ENCODE data around the gene BICDL1. TPM values are rescaled to one million over a fixed set of nuclear protein-coding genes. Genes with fewer than 3 reads are reported as not detected.

BICDL1 gene
- total RNA-seq, 1 donor from 2014 or later: not detected

DNA sequence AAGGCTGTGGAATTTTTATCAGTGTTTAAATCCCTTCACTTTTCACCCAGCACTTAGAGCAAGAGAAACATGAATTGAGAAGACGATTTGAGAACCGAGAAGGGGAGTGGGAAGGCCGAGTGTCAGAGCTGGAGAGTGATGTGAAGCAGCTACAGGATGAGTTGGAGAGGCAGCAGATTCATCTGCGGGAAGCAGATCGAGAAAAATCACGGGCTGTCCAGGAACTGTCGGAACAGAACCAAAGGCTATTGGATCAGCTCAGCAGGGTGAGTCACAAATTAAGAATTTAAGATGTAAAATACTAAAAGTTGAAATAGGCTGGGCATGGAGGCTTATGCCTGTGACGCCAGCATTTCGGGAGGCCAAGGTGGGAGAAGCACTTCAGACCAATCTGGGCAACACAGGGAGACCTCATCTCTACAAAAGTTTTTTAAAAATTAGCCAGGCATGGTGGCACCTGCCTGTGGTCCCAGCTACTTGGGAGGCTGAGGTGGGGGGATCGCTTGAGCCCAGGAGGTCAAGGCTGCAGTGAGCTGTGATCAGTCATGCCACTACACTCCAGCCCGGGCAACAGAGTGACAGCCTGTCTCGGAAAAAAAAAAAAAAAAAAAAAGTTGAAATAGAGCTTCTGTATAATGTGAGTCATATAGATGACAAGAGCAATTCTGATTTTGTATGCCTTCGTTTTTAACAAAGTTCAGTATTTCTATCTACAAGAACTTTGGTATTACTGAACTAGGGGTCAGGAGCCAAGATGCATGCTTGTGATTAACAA is 9.6 kb downstream of the BICDL1 start:
- Mint-ChIP-seq H3K9me3 (ENCODE audit: unreplicated experiment) (no peaks in the 10 kb centered on the region), H3K4me1 (ENCODE audit: unreplicated experiment) (no peaks in the 10 kb centered on the region), H3K27me3 (ENCODE audit: unreplicated experiment) (peaks cover 33% of the 10 kb centered on the region), H3K27ac (ENCODE audit: unreplicated experiment) (no peak overlapping the region), H3K36me3 (ENCODE audit: unreplicated experiment) (no peaks in the 10 kb centered on the region), H3K4me3 (ENCODE audit: unreplicated experiment) (no peak overlapping the region)
- no peak for DNase-seq (ENCODE audit: extremely low spot score, unreplicated experiment)
- TF ChIP-seq, protein P1, sequence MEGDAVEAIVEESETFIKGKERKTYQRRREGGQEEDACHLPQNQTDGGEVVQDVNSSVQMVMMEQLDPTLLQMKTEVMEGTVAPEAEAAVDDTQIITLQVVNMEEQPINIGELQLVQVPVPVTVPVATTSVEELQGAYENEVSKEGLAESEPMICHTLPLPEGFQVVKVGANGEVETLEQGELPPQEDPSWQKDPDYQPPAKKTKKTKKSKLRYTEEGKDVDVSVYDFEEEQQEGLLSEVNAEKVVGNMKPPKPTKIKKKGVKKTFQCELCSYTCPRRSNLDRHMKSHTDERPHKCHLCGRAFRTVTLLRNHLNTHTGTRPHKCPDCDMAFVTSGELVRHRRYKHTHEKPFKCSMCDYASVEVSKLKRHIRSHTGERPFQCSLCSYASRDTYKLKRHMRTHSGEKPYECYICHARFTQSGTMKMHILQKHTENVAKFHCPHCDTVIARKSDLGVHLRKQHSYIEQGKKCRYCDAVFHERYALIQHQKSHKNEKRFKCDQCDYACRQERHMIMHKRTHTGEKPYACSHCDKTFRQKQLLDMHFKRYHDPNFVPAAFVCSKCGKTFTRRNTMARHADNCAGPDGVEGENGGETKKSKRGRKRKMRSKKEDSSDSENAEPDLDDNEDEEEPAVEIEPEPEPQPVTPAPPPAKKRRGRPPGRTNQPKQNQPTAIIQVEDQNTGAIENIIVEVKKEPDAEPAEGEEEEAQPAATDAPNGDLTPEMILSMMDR (IDR thresholded peaks at IDR 0.05): no peak

DNA sequence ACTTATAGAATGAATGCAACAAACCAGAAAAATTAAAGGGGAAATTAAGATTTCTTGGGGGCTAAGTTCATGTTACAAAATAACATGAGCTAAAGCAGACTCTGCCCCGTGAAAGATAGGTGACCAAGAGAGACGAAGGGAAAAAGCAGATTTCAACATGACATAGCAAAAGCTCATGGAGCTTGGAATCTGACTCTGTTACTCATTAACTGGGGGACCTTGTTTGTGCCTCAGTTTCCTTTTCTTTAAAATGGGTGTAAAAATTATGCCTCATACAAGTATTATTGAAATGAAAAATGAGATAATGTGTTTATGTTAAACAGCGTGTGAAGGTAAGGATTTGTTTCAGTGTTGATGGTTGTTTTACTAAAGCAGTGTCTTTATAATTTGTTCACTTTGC is 11.5 kb downstream of the BICDL1 start:
- Mint-ChIP-seq H3K27me3 (ENCODE audit: unreplicated experiment) (peaks cover 27% of the 10 kb centered on the region), H3K4me1 (ENCODE audit: unreplicated experiment) (no peaks in the 10 kb centered on the region), H3K27ac (ENCODE audit: unreplicated experiment) (no peak overlapping the region), H3K4me3 (ENCODE audit: unreplicated experiment) (no peak overlapping the region), H3K9me3 (ENCODE audit: unreplicated experiment) (no peaks in the 10 kb centered on the region), H3K36me3 (ENCODE audit: unreplicated experiment) (no peaks in the 10 kb centered on the region)
- DNase-seq (ENCODE audit: extremely low spot score, unreplicated experiment): no peak
- TF ChIP-seq, protein P1 (IDR thresholded peaks at IDR 0.05): no peak

DNA sequence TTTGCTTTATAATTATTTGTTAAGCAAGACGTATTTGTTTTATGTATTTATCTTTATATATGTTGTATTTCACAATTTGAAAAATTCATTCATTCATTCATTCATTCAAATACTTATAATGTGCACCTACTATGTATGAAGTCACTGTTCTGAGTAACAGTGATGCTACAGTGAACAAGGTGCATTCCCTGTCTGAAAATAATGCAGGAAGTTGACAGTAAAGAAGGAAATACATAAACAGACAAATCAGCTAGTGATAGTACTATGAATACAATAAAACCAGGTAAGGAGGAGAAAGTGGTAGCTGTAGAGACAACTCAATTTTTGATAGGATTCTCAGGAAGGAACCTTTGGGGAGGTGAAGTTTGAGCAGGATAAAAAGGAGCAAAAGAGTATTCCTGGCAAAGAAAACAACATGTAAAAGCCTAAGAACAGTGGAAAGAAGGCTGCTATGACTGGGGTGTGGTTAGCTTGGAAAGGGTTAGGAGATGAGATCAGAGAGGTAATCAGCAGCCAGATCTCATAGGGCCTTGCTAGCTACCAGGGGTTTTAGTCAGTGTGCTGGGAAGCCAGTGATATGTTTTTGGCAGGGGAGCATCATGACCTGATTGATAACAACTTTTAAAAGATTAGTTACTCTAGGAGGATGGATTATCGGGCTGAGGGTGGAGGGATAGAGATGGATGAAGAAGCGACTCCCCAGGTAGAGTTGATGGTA is 17.4 kb downstream of the BICDL1 start:
- H3K4me3 Mint-ChIP-seq (ENCODE audit: unreplicated experiment): no peak overlapping the region
- H3K27ac Mint-ChIP-seq (ENCODE audit: unreplicated experiment): no peak overlapping the region
- no peaks in the 10 kb centered on the region for H3K36me3 Mint-ChIP-seq (ENCODE audit: unreplicated experiment)
- no peaks in the 10 kb centered on the region for H3K4me1 Mint-ChIP-seq (ENCODE audit: unreplicated experiment)
- H3K27me3 Mint-ChIP-seq (ENCODE audit: unreplicated experiment): peaks cover 10% of the 10 kb centered on the region
- TF ChIP-seq, protein P1 (IDR thresholded peaks at IDR 0.05): no peak
- DNase-seq (ENCODE audit: extremely low spot score, unreplicated experiment): no peak
- H3K9me3 Mint-ChIP-seq (ENCODE audit: unreplicated experiment): no peaks in the 10 kb centered on the region

DNA sequence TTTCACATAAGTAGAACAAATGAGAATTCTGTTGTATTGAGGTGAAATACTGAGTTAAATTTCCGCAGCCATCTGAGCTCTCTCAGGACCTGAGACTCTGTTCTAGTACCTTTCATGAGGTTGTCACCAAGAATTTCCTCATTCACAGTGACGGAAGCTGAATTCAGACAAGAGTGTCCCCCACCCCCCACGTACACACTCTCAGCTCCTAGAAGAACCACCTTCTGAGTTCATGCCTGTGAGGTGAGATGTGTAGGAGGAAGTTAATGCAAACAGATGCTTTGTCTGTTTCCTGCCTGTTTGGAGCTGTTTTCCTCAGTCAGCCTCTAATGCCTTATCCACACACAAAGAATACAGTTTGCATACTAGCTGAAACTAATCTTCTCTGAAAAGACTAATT is 18.2 kb downstream of the BICDL1 start:
- Mint-ChIP-seq H3K4me3 (ENCODE audit: unreplicated experiment) (no peak overlapping the region), H3K27ac (ENCODE audit: unreplicated experiment) (no peak overlapping the region), H3K27me3 (ENCODE audit: unreplicated experiment) (peaks cover 12% of the 10 kb centered on the region), H3K4me1 (ENCODE audit: unreplicated experiment) (no peaks in the 10 kb centered on the region), H3K36me3 (ENCODE audit: unreplicated experiment) (no peaks in the 10 kb centered on the region), H3K9me3 (ENCODE audit: unreplicated experiment) (no peaks in the 10 kb centered on the region)
- TF ChIP-seq, protein P1 (IDR thresholded peaks at IDR 0.05): no peak
- no peak for DNase-seq (ENCODE audit: extremely low spot score, unreplicated experiment)

DNA sequence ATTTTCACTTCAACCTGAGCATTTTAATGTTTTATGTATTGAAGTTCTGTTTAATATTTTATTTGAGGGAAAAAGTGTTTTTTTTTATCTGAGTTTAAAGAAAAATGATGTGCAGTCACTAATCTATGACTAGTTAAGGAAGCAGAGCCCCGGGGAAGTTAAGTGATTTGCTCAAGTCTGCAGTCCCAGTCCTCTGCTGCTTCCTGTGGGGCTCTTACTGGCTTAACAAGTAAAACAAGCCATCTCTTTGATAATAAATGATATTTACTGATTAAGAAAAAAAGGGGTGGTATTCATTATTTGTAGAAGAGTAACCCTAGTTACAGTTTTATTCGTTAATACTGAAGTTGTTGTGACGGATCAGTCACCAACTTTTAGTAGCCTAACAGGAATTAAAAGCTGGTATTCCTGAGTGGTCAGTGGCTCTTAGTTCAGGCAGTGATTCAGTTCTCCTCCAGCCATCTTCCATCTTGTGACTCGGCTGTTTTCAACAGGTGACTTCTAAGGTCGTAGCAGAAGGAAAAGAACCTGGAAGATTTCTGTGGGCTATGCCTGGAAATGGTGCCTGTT is 21.7 kb downstream of the BICDL1 start:
- Mint-ChIP-seq H3K27me3 (ENCODE audit: unreplicated experiment) (peaks cover 22% of the 10 kb centered on the region), H3K9me3 (ENCODE audit: unreplicated experiment) (no peaks in the 10 kb centered on the region), H3K4me1 (ENCODE audit: unreplicated experiment) (no peaks in the 10 kb centered on the region), H3K27ac (ENCODE audit: unreplicated experiment) (no peak overlapping the region), H3K36me3 (ENCODE audit: unreplicated experiment) (no peaks in the 10 kb centered on the region), H3K4me3 (ENCODE audit: unreplicated experiment) (no peak overlapping the region)
- TF ChIP-seq, protein P1 (IDR thresholded peaks at IDR 0.05): no peak
- DNase-seq (ENCODE audit: extremely low spot score, unreplicated experiment): no peak

Data from osteocyte (in vitro differentiated cells).